Measurements from ENCODE around the gene FSTL3. TPM values are rescaled to one million over a fixed set of nuclear protein-coding genes. Genes with fewer than 3 reads are reported as not detected.

Gene FSTL3
- polyA plus RNA-seq, 1 of the 3 experiments (the other 2 are of a cell fraction) = 64.4 TPM

GRCh38 chr19:640161-640558 lies 36.0 kb upstream of the FSTL3 start:
- H3K9ac ChIP-seq = no peak overlapping the region
- no peak overlapping the region for H3K27ac ChIP-seq (ENCODE audit: low read depth in 2 of 2, low read length in 1 of 2)
- H3K79me2 ChIP-seq (ENCODE audit: insufficient read depth) = no peaks in the 10 kb centered on the region
- H3K9me3 ChIP-seq = no peaks in the 10 kb centered on the region
- ChIA-PET POLR2A (no interaction called here), CTCF (no interaction called here)
- 19% methylated on average over 16 of the region's 25 CpGs for WGBS (ENCODE audit: low lambda C conversion rate)
- peak overlapping the region; percentile 84 for H3K4me2 ChIP-seq
- no peaks in the 10 kb centered on the region for H3F3A ChIP-seq (replicated peaks; ENCODE audit: insufficient read depth)
- H4K20me1 ChIP-seq (ENCODE audit: insufficient read depth) = no peaks in the 10 kb centered on the region
- no peaks in the 10 kb centered on the region for H3K27me3 ChIP-seq (ENCODE audit: insufficient read depth)
- no peaks in the 10 kb centered on the region for H3K9me2 ChIP-seq
- H2AFZ ChIP-seq (ENCODE audit: low read depth) = no peak overlapping the region
- peaks cover 0 to 10% of the 10 kb centered on the region in 2 experiments for H3K36me3 ChIP-seq (replicated peaks in 1 of 2; ENCODE audit: control insufficient read depth in 1 of 2, insufficient read depth in 2 of 2, low read length in 1 of 2)
- H3K4me3 ChIP-seq (ENCODE audit: low read depth in 2 of 2, low read length in 1 of 2) = peak overlapping the region; percentile 44 to 46; a peak in 3 of 4 replicates
- no peak for DNase-seq
- peaks cover 0 to 8% of the 10 kb centered on the region in 2 experiments; a peak in 1 of 4 replicates for H3K4me1 ChIP-seq (ENCODE audit: control insufficient read depth in 1 of 2, insufficient read depth in 2 of 2, low read depth in 1 of 2, low read length in 1 of 2)
- TF ChIP-seq YY1 (IDR thresholded peaks at IDR 0.05; ENCODE audit: low read depth) (no peak), ZBTB33 (IDR thresholded peaks at IDR 0.05; ENCODE audit: borderline replicate concordance, low read depth) (no peak), NRF1 (IDR thresholded peaks at IDR 0.05; ENCODE audit: low read depth, low read length) (no peak), RFX5 (IDR thresholded peaks at IDR 0.05; ENCODE audit: low read length) (no peak), TCF12 (IDR thresholded peaks at IDR 0.05) (no peak)

- Histone ChIP-seq H3K4me1 (ENCODE audit: control insufficient read depth in 1 of 2, insufficient read depth in 2 of 2, low read depth in 1 of 2, low read length in 1 of 2) (peaks cover 0 to 8% of the 10 kb centered on the region in 2 experiments; a peak in 1 of 4 replicates), H3K9me3 (no peaks in the 10 kb centered on the region), H3K4me3 (ENCODE audit: low read depth in 2 of 2, low read length in 1 of 2) (no peak overlapping the region), H3F3A (replicated peaks; ENCODE audit: insufficient read depth) (no peaks in the 10 kb centered on the region), H3K9me2 (no peaks in the 10 kb centered on the region), H3K4me2 (no peak overlapping the region), H4K20me1 (ENCODE audit: insufficient read depth) (no peaks in the 10 kb centered on the region), H3K27me3 (ENCODE audit: insufficient read depth) (no peaks in the 10 kb centered on the region), H3K36me3 (replicated peaks in 1 of 2; ENCODE audit: control insufficient read depth in 1 of 2, insufficient read depth in 2 of 2, low read length in 1 of 2) (peaks cover 0 to 12% of the 10 kb centered on the region in 2 experiments), H3K9ac (no peak overlapping the region), H3K79me2 (ENCODE audit: insufficient read depth) (no peaks in the 10 kb centered on the region), H3K27ac (ENCODE audit: low read depth in 2 of 2, low read length in 1 of 2) (no peak overlapping the region), H2AFZ (ENCODE audit: low read depth) (no peak overlapping the region)
- ChIA-PET POLR2A (no interaction called here), CTCF (no interaction called here)
- no peak for DNase-seq
- 85% methylated on average over 4 of the region's 31 CpGs for WGBS (ENCODE audit: low lambda C conversion rate)
- TF ChIP-seq MEF2A (IDR thresholded peaks at IDR 0.05; ENCODE audit: borderline replicate concordance, low read depth) (no peak), RXRA (IDR thresholded peaks at IDR 0.05; ENCODE audit: borderline replicate concordance, low read depth) (no peak), IRF3 (IDR thresholded peaks at IDR 0.05; ENCODE audit: low read depth, low read length) (no peak), NFIC (IDR thresholded peaks at IDR 0.05; ENCODE audit: borderline replicate concordance) (no peak), EP300 (IDR thresholded peaks at IDR 0.05; ENCODE audit: borderline replicate concordance in 1 of 2, low read depth in 1 of 2, low read length in 1 of 2) (no peak), CHD2 (IDR thresholded peaks at IDR 0.05; ENCODE audit: low read length, partially characterized antibody) (no peak), PBX3 (IDR thresholded peaks at IDR 0.05) (no peak), RCOR1 (IDR thresholded peaks at IDR 0.05; ENCODE audit: low read length) (no peak), SIN3A (IDR thresholded peaks at IDR 0.05; ENCODE audit: borderline replicate concordance, low read depth, low read length) (no peak), SMC3 (IDR thresholded peaks at IDR 0.05; ENCODE audit: low read depth, low read length) (no peak), FOXM1 (IDR thresholded peaks at IDR 0.05; ENCODE audit: low read depth) (no peak), YY1 (IDR thresholded peaks at IDR 0.05; ENCODE audit: low read depth) (no peak)
Measured at GRCh38 chr19:640606-641189, 35.5 kb upstream of the FSTL3 start.
